A549 treated with ZK216348 at 1 μM for 4 hours (cell line): ENCODE results near the gene EDC4. TPM values are rescaled to one million over a fixed set of nuclear protein-coding genes. Genes with fewer than 3 reads are reported as not detected.

ENCODE experiments used
- total RNA-seq: library from RNA; stranded (reverse); fragments of 200-300 nt; extraction: Qiagen RNA extraction; gene quantifications from 5 replicates; pipeline ENCODE4 v1.2.3, GENCODE V29; 2022; ENCODE audit warnings: low read depth

The EDC4 gene, protein sequence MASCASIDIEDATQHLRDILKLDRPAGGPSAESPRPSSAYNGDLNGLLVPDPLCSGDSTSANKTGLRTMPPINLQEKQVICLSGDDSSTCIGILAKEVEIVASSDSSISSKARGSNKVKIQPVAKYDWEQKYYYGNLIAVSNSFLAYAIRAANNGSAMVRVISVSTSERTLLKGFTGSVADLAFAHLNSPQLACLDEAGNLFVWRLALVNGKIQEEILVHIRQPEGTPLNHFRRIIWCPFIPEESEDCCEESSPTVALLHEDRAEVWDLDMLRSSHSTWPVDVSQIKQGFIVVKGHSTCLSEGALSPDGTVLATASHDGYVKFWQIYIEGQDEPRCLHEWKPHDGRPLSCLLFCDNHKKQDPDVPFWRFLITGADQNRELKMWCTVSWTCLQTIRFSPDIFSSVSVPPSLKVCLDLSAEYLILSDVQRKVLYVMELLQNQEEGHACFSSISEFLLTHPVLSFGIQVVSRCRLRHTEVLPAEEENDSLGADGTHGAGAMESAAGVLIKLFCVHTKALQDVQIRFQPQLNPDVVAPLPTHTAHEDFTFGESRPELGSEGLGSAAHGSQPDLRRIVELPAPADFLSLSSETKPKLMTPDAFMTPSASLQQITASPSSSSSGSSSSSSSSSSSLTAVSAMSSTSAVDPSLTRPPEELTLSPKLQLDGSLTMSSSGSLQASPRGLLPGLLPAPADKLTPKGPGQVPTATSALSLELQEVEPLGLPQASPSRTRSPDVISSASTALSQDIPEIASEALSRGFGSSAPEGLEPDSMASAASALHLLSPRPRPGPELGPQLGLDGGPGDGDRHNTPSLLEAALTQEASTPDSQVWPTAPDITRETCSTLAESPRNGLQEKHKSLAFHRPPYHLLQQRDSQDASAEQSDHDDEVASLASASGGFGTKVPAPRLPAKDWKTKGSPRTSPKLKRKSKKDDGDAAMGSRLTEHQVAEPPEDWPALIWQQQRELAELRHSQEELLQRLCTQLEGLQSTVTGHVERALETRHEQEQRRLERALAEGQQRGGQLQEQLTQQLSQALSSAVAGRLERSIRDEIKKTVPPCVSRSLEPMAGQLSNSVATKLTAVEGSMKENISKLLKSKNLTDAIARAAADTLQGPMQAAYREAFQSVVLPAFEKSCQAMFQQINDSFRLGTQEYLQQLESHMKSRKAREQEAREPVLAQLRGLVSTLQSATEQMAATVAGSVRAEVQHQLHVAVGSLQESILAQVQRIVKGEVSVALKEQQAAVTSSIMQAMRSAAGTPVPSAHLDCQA (N-terminal part only)
- 43.1 to 69.7 TPM (median 65.1 TPM) in 5 replicates for total RNA-seq

GRCh38 chr16:67872631-67873434, at the start of gene EDC4:
TSS of gene EDC4 (plus strand) at chr16:67873052. CDS start at chr16:67873262, 210 bp downstream.

DNA sequence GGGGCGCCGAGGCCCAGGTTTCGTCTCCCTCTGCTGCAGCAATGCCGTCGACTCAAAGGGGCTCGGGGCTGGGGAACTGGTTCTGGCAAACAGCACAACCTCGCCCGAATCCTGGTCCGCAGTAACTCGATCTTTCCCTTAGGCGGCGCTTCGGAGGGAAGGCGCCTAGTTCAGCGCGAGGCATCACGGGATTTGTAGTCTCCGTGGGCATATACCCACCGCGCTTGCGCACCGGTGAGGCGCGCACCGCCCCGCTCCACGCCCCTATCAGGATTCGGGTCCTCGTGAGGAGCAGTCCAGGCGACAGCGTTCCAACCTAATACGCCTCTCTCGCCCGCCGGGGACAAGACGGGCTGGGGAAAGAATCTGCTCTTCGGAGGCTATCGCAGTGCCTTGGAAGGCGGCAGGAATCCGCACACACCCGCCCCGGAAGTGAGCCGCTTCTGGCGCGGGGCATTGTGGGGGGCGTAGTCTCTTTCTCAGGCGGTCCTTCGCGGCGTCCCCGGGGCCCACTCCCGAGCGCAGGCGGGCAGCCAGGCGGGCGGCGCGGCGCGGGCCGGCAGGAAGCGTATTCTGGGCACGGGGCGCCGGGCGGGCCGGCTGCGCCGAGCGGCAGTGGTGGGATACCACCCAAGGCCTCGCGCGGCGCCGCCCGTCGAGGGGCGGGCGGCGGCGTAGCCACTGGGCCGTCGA, 30.9 kb upstream of the EDC4 start, which contains the start of gene THAP11:
THAP11 (plus strand) TSS at position 505 of the 693 bp plus-strand sequence. CDS start 235 bp downstream, outside the sequence.

DNA sequence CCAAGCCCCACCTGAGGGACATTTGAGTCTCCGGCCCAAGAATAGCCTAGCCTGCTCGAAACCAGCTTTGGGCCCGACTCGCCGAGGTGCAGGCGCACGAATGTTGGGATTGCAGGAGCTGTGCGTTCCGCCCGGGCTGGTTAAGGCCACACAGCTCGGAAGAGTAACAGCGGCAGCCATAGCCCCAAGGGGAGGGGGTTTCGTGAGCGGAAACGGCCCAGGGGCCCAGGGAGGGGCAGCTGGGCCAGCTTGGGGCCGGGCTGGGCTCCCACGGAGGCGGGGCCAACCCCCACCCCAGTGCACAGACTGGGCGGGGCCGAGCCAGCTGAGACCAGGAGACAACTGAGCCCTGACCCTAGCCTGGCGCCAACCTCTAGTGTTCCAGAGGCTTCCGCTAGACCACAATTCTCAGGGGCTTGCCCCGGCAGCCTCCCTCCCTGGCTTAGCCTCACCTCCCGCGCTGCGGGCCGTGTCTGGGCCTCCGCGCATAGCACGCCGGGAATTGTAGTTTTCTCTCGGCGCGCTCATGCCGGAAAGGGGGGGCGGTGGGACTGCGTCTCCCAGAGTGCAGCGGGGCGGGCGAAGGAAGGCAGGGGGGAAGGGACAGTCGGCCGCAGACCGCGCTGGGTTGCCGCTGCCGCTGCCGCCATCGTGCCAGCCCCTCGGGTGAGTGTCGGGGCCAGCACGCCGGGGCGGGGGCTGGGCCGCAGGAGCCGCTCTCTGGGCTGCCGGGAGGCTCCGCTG, 26.4 kb upstream of the EDC4 start, which contains the start of gene NUTF2:
NUTF2 (plus strand) TSS at position 614 of the 744 bp plus-strand sequence. CDS start 18,198 bp downstream, outside the sequence.

GRCh38 chr16:67847064-67847861, 25.6 kb upstream of the EDC4 start, which contains the start of gene CENPT:
TSS of gene CENPT (minus strand) at chr16:67847693. CDS start at chr16:67833859, 13,834 bp downstream.

DNA sequence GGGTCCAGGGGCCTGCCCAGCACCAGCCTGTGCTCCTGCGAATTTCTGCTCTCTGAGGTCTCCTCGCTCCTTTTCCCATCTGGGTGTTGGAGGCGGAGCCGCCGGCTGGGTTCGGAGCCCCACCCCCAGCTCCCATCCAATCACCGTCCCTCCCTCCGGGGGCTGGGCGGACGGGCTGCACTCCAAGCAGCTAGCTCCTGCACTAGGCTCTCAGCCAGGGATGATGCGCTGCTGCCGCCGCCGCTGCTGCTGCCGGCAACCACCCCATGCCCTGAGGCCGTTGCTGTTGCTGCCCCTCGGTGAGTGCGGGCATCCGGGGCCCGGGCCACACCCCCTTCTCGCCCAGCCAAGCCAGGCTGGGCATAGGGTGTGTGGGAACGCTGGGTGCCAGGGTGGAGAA, 11.8 kb downstream of the EDC4 start, which contains the start of gene NRN1L:
NRN1L (plus strand) TSS at position 202 of the 400 bp plus-strand sequence; CDS start at position 221, 19 bp downstream.

DNA sequence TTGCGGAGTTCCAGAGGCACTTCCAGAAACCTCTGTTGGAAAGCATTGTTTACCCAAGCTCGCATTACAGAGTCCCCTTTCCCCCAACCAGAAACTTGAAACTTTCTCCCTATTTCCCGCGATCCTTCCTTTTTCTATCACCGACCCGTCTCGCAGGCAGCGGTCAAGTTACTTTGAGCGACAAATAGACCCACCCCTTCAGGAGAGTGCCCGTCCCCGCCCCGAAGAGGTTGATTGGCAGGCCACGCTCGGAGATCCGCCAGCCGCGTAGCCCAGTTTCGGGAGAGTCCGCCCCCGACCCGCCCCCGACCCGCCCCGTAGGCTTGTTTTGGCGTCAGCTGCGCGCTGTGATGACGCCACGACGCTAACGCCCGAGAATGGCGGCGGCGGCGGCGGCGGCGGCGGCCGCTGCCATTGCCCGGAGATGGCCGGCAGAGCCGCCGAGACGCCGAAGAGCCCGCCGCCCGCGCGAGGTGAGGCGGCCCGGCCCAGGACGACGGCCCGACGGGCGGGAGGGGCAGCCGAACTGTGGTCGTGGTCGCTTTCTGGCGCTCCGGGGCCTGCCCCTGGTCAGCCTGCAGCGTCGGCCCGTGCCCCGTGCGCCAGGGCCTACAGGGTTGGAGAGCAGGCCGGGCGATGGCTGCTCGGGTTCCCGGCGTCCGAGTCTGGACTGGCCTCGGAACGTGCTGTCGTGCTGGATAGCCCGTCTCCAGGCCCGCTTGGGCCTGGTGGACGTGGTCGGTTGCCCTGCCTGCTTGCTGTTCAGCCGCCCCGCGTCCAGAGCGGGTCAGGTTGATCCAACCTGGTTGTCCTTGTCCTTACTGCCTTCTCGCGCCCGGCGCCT, 20.3 kb downstream of the EDC4 start, which contains the start of gene PSKH1:
PSKH1 (plus strand) TSS at position 356 of the 844 bp plus-strand sequence. CDS start 15,496 bp downstream, outside the sequence.

Other genes with a start within 250 kb of the EDC4 start
- gene CARMIL2, start 227.9 kb upstream of the EDC4 start, total RNA-seq, result 1.1 to 2.4 TPM (median 2.3 TPM) in 5 replicates
- 25.0 to 37.0 TPM (median 35.2 TPM) in 5 replicates for gene ACD, start 212.8 kb upstream of the EDC4 start, total RNA-seq
- gene PARD6A, start 212.1 kb upstream of the EDC4 start, total RNA-seq, result 1.2 to 2.6 TPM (median 1.8 TPM) in 5 replicates
- gene ENKD1, start 206.3 kb upstream of the EDC4 start, total RNA-seq, result 5.7 to 12.5 TPM (median 9.6 TPM) in 5 replicates
- gene C16orf86, start 206.2 kb upstream of the EDC4 start, total RNA-seq, result 0.45 TPM in 1 of 5 replicates, not detected in the others
- 14.0 to 18.3 TPM (median 17.5 TPM) in 5 replicates for gene GFOD2, start 153.7 kb upstream of the EDC4 start, total RNA-seq
- gene RANBP10, start 66.5 kb upstream of the EDC4 start, total RNA-seq, result 6.7 to 10.7 TPM (median 9.7 TPM) in 5 replicates
- 0.32 to 0.86 TPM (median 0.43 TPM) in 5 replicates for gene TSNAXIP1, start 66.2 kb upstream of the EDC4 start, total RNA-seq
- 25.2 to 46.3 TPM (median 44.5 TPM) in 5 replicates for gene THAP11, start 30.7 kb upstream of the EDC4 start, total RNA-seq
- gene NUTF2, start 26.1 kb upstream of the EDC4 start, total RNA-seq, result 230 to 282 TPM (median 237 TPM) in 5 replicates
- gene CENPT, start 25.4 kb upstream of the EDC4 start, total RNA-seq, result 21.4 to 32.5 TPM (median 28.4 TPM) in 5 replicates
- gene NRN1L, start 11.8 kb downstream of the EDC4 start, total RNA-seq, result 0.33 TPM in 1 of 5 replicates, not detected in the others
- gene PSKH1, start 20.2 kb downstream of the EDC4 start, total RNA-seq, result 10.1 to 16.5 TPM (median 14.3 TPM) in 5 replicates
- gene CTRL, start 58.8 kb downstream of the EDC4 start, total RNA-seq, result 1.0 to 2.5 TPM (median 1.4 TPM) in 5 replicates
- gene PSMB10, start 63.8 kb downstream of the EDC4 start, total RNA-seq, result 34.4 to 55.4 TPM (median 47.8 TPM) in 5 replicates
- 9.0 to 15.1 TPM (median 12.4 TPM) in 5 replicates for gene LCAT, start 71.1 kb downstream of the EDC4 start, total RNA-seq
- gene SLC12A4, start 95.6 kb downstream of the EDC4 start, total RNA-seq, result 18.1 to 35.6 TPM (median 31.6 TPM) in 5 replicates
- not detected in 5 replicates for gene DPEP3, start 107.4 kb downstream of the EDC4 start, total RNA-seq
- gene DPEP2, start 126.4 kb downstream of the EDC4 start, total RNA-seq, result not detected in 5 replicates
- gene DPEP2NB, start 142.9 kb downstream of the EDC4 start, total RNA-seq, result not detected in 5 replicates
- gene DDX28, start 150.2 kb downstream of the EDC4 start, total RNA-seq, result 14.9 to 20.1 TPM (median 18.7 TPM) in 5 replicates
- 14.9 to 20.0 TPM (median 16.7 TPM) in 5 replicates for gene DUS2, start 150.2 kb downstream of the EDC4 start, total RNA-seq
- 11.4 to 18.0 TPM (median 15.3 TPM) in 5 replicates for gene NFATC3, start 212.3 kb downstream of the EDC4 start, total RNA-seq